HG03097 (cell line): Measurements from ENCODE around the gene SLC12A7.
"Not testable (repeated sequence)": the region's sequence is repeated elsewhere in the genome, so short reads cannot be mapped to it uniquely, and the experiment has no call there.

ENCODE experiments used
- ATAC-seq: cut with Tn5 transposase; IDR thresholded peaks from one replicate; pipeline ENCODE4 v1.9.1; 2021; ENCODE audit not compliant: unreplicated experiment, low FRiP score

The SLC12A7 gene

GRCh38 chr5:1066676-1067075 is 45.2 kb downstream of the SLC12A7 start:
- no peak for ATAC-seq

- no peak for ATAC-seq
These were observed 45.8 kb downstream of the SLC12A7 start for GRCh38 chr5:1065891-1066650.

- no peak for ATAC-seq
These were observed 46.6 kb downstream of the SLC12A7 start for GRCh38 chr5:1065143-1065750.

GRCh38 chr5:1064383-1065142 is 47.3 kb downstream of the SLC12A7 start:
- no peak for ATAC-seq

GRCh38 chr5:1063661-1064382 is 48.0 kb downstream of the SLC12A7 start:
- no peak for ATAC-seq

GRCh38 chr5:1062761-1063568 is 48.9 kb downstream of the SLC12A7 start:
- no peak for ATAC-seq

GRCh38 chr5:1061916-1062315 is 49.9 kb downstream of the SLC12A7 start:
- no peak for ATAC-seq

GRCh38 chr5:1061292-1061691 is 50.6 kb downstream of the SLC12A7 start:
- not testable (repeated sequence) for ATAC-seq

- no peak for ATAC-seq
These were observed 51.3 kb downstream of the SLC12A7 start for GRCh38 chr5:1060535-1060981.

GRCh38 chr5:1059884-1060263 is 52.0 kb downstream of the SLC12A7 start:
- ATAC-seq: no peak

GRCh38 chr5:1058988-1059883 is 52.6 kb downstream of the SLC12A7 start:
- ATAC-seq: no peak

GRCh38 chr5:1058083-1058945 is 53.5 kb downstream of the SLC12A7 start:
- ATAC-seq: no peak

GRCh38 chr5:1057485-1058082 is 54.3 kb downstream of the SLC12A7 start:
- no peak for ATAC-seq

- ATAC-seq: no peak
These were observed 55.0 kb downstream of the SLC12A7 start for GRCh38 chr5:1056611-1057484.

GRCh38 chr5:1055896-1056610 is 55.8 kb downstream of the SLC12A7 start:
- no peak for ATAC-seq
